H9 (cell line): ENCODE measurements around the gene BARHL2. TPM values are rescaled to one million over a fixed set of nuclear protein-coding genes. Genes with fewer than 3 reads are reported as not detected.

Experiments
- DNase-seq: peaks from one replicate; pipeline ENCODE4 v3.0.0-alpha.2; 2017
- H2AFZ ChIP-seq: one replicate; pipeline ENCODE4 v1.6.1; 2013; ENCODE audit warnings: mild to moderate bottlenecking, low read length, control low read depth, moderate library complexity
- H2AK5ac ChIP-seq: 2 replicates; pipeline ENCODE4 v1.6.1; 2013; ENCODE audit warnings: low read length, control low read depth, mixed read lengths; ENCODE audit not compliant: insufficient read length
- H2BK120ac ChIP-seq: one replicate; pipeline ENCODE4 v1.6.1; 2013; ENCODE audit warnings: low read depth, mild to moderate bottlenecking, low read length, control low read depth, inconsistent platforms; ENCODE audit not compliant: poor library complexity, severe bottlenecking
- H2BK12ac ChIP-seq: 2 replicates; pipeline ENCODE4 v1.6.1; 2013; ENCODE audit warnings: low read length, control low read depth, mixed read lengths, low read depth; ENCODE audit not compliant: insufficient read length
- H2BK15ac ChIP-seq: 2 replicates; pipeline ENCODE4 v1.6.1; 2013; ENCODE audit warnings: low read depth, low read length, control low read depth
- H2BK20ac ChIP-seq: one replicate; pipeline ENCODE4 v1.6.1; 2013; ENCODE audit warnings: low read depth, mild to moderate bottlenecking, low read length, control low read depth, inconsistent platforms; ENCODE audit not compliant: poor library complexity, severe bottlenecking
- H2BK5ac ChIP-seq: 2 replicates; pipeline ENCODE4 v1.6.1; 2013; ENCODE audit warnings: low read length, control low read depth, mixed read lengths; ENCODE audit not compliant: insufficient read length
- H3K14ac ChIP-seq: 2 replicates; pipeline ENCODE4 v1.6.1; 2013; ENCODE audit warnings: low read length, control low read depth; ENCODE audit not compliant: insufficient read depth
- H3K18ac ChIP-seq: 2 replicates; pipeline ENCODE4 v1.6.1; 2013; ENCODE audit warnings: low read depth, mild to moderate bottlenecking, mixed read lengths, low read length, control low read depth; ENCODE audit not compliant: insufficient read length
- H3K23ac ChIP-seq: 2 replicates; pipeline ENCODE4 v1.6.1; 2013; ENCODE audit warnings: low read length, control low read depth, mixed read lengths, low read depth; ENCODE audit not compliant: insufficient read length
- H3K23me2 ChIP-seq: 2 replicates; pipeline ENCODE4 v1.6.1; 2013; ENCODE audit warnings: low read depth, mild to moderate bottlenecking, mixed read lengths, low read length, control low read depth; ENCODE audit not compliant: insufficient read length, poor library complexity, severe bottlenecking
- H3K27ac ChIP-seq: 2 replicates; pipeline ENCODE4 v1.5.1; 2013; ENCODE audit warnings: low read length, control low read depth, mixed read lengths, low read depth; ENCODE audit not compliant: insufficient read length
- H3K27me3 ChIP-seq: 2 replicates; pipeline ENCODE4 v1.6.1; 2013; ENCODE audit warnings: low read length, control low read depth, inconsistent platforms; ENCODE audit not compliant: insufficient read depth
- H3K4ac ChIP-seq: 2 replicates; pipeline ENCODE4 v1.6.1; 2013; ENCODE audit warnings: low read depth, mild to moderate bottlenecking, control low read depth, inconsistent platforms, low read length, moderate library complexity
- H3K4me1 ChIP-seq: 2 replicates; pipeline ENCODE4 v1.6.1; 2013; ENCODE audit warnings: low read length, control low read depth, inconsistent platforms; ENCODE audit not compliant: insufficient read depth
- H3K4me2 ChIP-seq: 2 replicates; pipeline ENCODE4 v1.6.1; 2013; ENCODE audit warnings: low read length, control low read depth, mixed read lengths; ENCODE audit not compliant: insufficient read length, insufficient read depth
- H3K56ac ChIP-seq: 2 replicates; pipeline ENCODE4 v1.6.1; 2013; ENCODE audit warnings: low read depth, mild to moderate bottlenecking, mixed read lengths, low read length, control low read depth; ENCODE audit not compliant: insufficient read length
- H3K79me1 ChIP-seq: 2 replicates; pipeline ENCODE4 v1.6.1; 2013; ENCODE audit warnings: low read depth, mild to moderate bottlenecking, moderate library complexity, low read length, control low read depth, inconsistent platforms; ENCODE audit not compliant: insufficient read depth, poor library complexity, severe bottlenecking
- H3K79me2 ChIP-seq: 2 replicates; pipeline ENCODE4 v1.6.1; 2013; ENCODE audit warnings: low read length, control low read depth, inconsistent platforms; ENCODE audit not compliant: insufficient read depth
- H3K9ac ChIP-seq: 2 replicates; pipeline ENCODE4 v1.6.1; 2013; ENCODE audit warnings: low read length, control low read depth, mixed read lengths; ENCODE audit not compliant: insufficient read length; ENCODE audit errors: extremely low read depth
- H3K9me3 ChIP-seq: one replicate; pipeline ENCODE4 v1.6.1; 2013; ENCODE audit warnings: low read depth, low read length, inconsistent platforms; ENCODE audit not compliant: control insufficient read depth
- H3T11ph ChIP-seq: one replicate; pipeline ENCODE4 v1.6.1; 2013; ENCODE audit warnings: mild to moderate bottlenecking, low read length, control low read depth, inconsistent platforms
- H4K20me1 ChIP-seq: one replicate; pipeline ENCODE4 v1.6.1; 2013; ENCODE audit not compliant: control insufficient read depth, insufficient read length, insufficient read depth
- H4K5ac ChIP-seq: 2 replicates; pipeline ENCODE4 v1.6.1; 2013; ENCODE audit warnings: low read depth, mild to moderate bottlenecking, mixed read lengths, low read length, control low read depth; ENCODE audit not compliant: insufficient read length
- H4K8ac ChIP-seq: replicated peaks from 2 replicates; pipeline ENCODE4 v1.6.1; 2013; ENCODE audit warnings: low read length, control low read depth, mixed read lengths, low read depth; ENCODE audit not compliant: insufficient read length
- H4K91ac ChIP-seq: 2 replicates; pipeline ENCODE4 v1.6.1; 2013; ENCODE audit warnings: low read depth, mild to moderate bottlenecking, moderate library complexity, mixed read lengths, low read length, control low read depth; ENCODE audit not compliant: insufficient read length
- H3K27ac Mint-ChIP-seq, 3 experiments: 2 replicates in 2 of 3; 3 replicates in 1 of 3; pipeline ENCODE4 v1.8.0; 2020 to 2021; ENCODE audit warnings: mixed read lengths in 3 of 3, mild to moderate bottlenecking in 1 of 3, moderate library complexity in 1 of 3
- H3K27me3 Mint-ChIP-seq: 2 replicates; pipeline ENCODE4 v1.8.0; 2021; ENCODE audit warnings: low read depth, mild to moderate bottlenecking, moderate library complexity, mixed read lengths
- H3K36me3 Mint-ChIP-seq, 3 experiments: 2 replicates in 2 of 3; 3 replicates in 1 of 3; pipeline ENCODE4 v1.8.0; 2020 to 2021; ENCODE audit warnings: low read depth in 3 of 3, mixed read lengths in 3 of 3; ENCODE audit not compliant: insufficient read depth in 1 of 3
- H3K4me1 Mint-ChIP-seq, 2 experiments: 2 replicates each; pipeline ENCODE4 v1.8.0; 2020; ENCODE audit warnings: mixed read lengths in 2 of 2
- H3K4me3 Mint-ChIP-seq, 2 experiments: 2 replicates in 1 of 2; 3 replicates in 1 of 2; pipeline ENCODE4 v1.8.0; 2020 to 2021; ENCODE audit warnings: mild to moderate bottlenecking in 2 of 2, mixed read lengths in 2 of 2, moderate library complexity in 1 of 2
- H3K9me3 Mint-ChIP-seq, 2 experiments: 2 replicates in 1 of 2; 3 replicates in 1 of 2; pipeline ENCODE4 v1.8.0; 2020; ENCODE audit warnings: mild to moderate bottlenecking in 2 of 2, mixed read lengths in 2 of 2, moderate library complexity in 1 of 2
- CTCF ChIP-seq: fragments of 200-600 bp; sonication (generic); conservative IDR thresholded peaks from 3 replicates; pipeline ENCODE4 v1.8.0; 2021; ENCODE audit warnings: antibody characterized with exemption, mild to moderate bottlenecking
- WGBS: extraction: QIAGEN DNeasy Blood & Tissue Kit; methylation state at CpG from one replicate; pipeline ENCODE4 v1.1.7; 2013; ENCODE audit warnings: missing lambda C conversion rate, low lambda C conversion rate, mixed read lengths; ENCODE audit not compliant: insufficient read length; ENCODE audit errors: extremely low coverage; 5-methylcytosine and 5-hydroxymethylcytosine counted together
- total RNA-seq: library from RNA; stranded (reverse); gene quantifications from 2 replicates; pipeline ENCODE4 v1.2.1, GENCODE V29; 2021

Gene BARHL2
- total RNA-seq, 1 experiment from 2014 or later = not detected

GRCh38 chr1:90763930-90764329, 46.8 kb upstream of the BARHL2 start:
- Histone ChIP-seq H3K27me3 (no peaks in the 10 kb centered on the region), H3K23me2 (no peaks in the 10 kb centered on the region), H2BK5ac (no peak overlapping the region), H3K4me2 (no peak overlapping the region), H3K18ac (no peak overlapping the region), H2BK120ac (no peak overlapping the region), H4K5ac (no peak overlapping the region), H3K79me1 (no peaks in the 10 kb centered on the region), H3K14ac (no peak overlapping the region), H3K27ac (no peak overlapping the region), H2BK12ac (no peak overlapping the region), H2BK20ac (no peak overlapping the region), H4K8ac (no peak overlapping the region), H3K9me3 (no peaks in the 10 kb centered on the region), H3K23ac (no peak overlapping the region), H2AFZ (no peak overlapping the region), H3K4me1 (peaks cover 2% of the 10 kb centered on the region; the same call in 1 of the 2 replicates), H3K56ac (no peak overlapping the region), H3K9ac (no peak overlapping the region), H3K79me2 (no peaks in the 10 kb centered on the region), H2AK5ac (no peak overlapping the region), H3T11ph (no peak overlapping the region), H2BK15ac (no peak overlapping the region), H4K20me1 (no peaks in the 10 kb centered on the region), H4K91ac (no peak overlapping the region), H3K4ac (no peak overlapping the region)
- no peak for DNase-seq
- H3K27ac Mint-ChIP-seq = no peak overlapping the region
- H3K27me3 Mint-ChIP-seq = peaks cover 19% of the 10 kb centered on the region
- H3K4me3 Mint-ChIP-seq = no peak overlapping the region
- no peaks in the 10 kb centered on the region for H3K36me3 Mint-ChIP-seq
- WGBS = no CpG with 5 or more reads among the region's 6 CpGs
- no peaks in the 10 kb centered on the region for H3K9me3 Mint-ChIP-seq
- TF ChIP-seq CTCF = no peak
- peaks cover 13 to 15% of the 10 kb centered on the region in 2 experiments for H3K4me1 Mint-ChIP-seq
